ENCODE results near the gene DPH6. TPM values are rescaled to one million over a fixed set of nuclear protein-coding genes. Genes with fewer than 3 reads are reported as not detected.

DPH6 gene
- total and polyA plus RNA-seq, 2 experiments from 2014 or later: 7.8 to 9.8 TPM

- Histone ChIP-seq H3K9me3 (ENCODE audit: low read depth) (no peaks in the 10 kb centered on the region), H3K4me3 (no peak overlapping the region), H3K27ac (no peak overlapping the region), H3K27me3 (no peaks in the 10 kb centered on the region), H3K36me3 (no peaks in the 10 kb centered on the region), H3K4me1 (ENCODE audit: low read depth) (no peaks in the 10 kb centered on the region)
- TF ChIP-seq CTCF (IDR thresholded peaks at IDR 0.05; ENCODE audit: low read depth, low read length): no peak
- peak in 1 of 2 donors; percentile 30 for DNase-seq (ENCODE audit: low read depth in 1 of 2, low spot score in 1 of 2)
These were observed 50.9 kb downstream of the DPH6 start for GRCh38 chr15:35495080-35495479.

- no peaks in the 10 kb centered on the region for H3K9me3 ChIP-seq (ENCODE audit: low read depth)
- H3K4me1 ChIP-seq (ENCODE audit: low read depth): no peaks in the 10 kb centered on the region
- no peak overlapping the region for H3K4me3 ChIP-seq
- H3K27ac ChIP-seq: no peak overlapping the region
- H3K27me3 ChIP-seq: no peaks in the 10 kb centered on the region
- DNase-seq (ENCODE audit: low read depth in 1 of 2, low spot score in 1 of 2): no peak
- TF ChIP-seq CTCF (IDR thresholded peaks at IDR 0.05; ENCODE audit: low read depth, low read length): no peak
- H3K36me3 ChIP-seq: no peaks in the 10 kb centered on the region
These were observed 54.0 kb downstream of the DPH6 start for GRCh38 chr15:35491999-35492398.

GRCh38 chr15:35491173-35491572 lies 54.8 kb downstream of the DPH6 start:
- Histone ChIP-seq H3K27ac (no peak overlapping the region), H3K4me1 (ENCODE audit: low read depth) (no peaks in the 10 kb centered on the region)
- no peak for DNase-seq (ENCODE audit: low read depth in 1 of 2, low spot score in 1 of 2)

GRCh38 chr15:35490511-35490910 lies 55.5 kb downstream of the DPH6 start:
- DNase-seq (ENCODE audit: low read depth in 1 of 2, low spot score in 1 of 2): no peak
- Histone ChIP-seq H3K27me3 (no peaks in the 10 kb centered on the region), H3K27ac (no peak overlapping the region), H3K4me1 (ENCODE audit: low read depth) (no peaks in the 10 kb centered on the region), H3K4me3 (no peak overlapping the region), H3K9me3 (ENCODE audit: low read depth) (no peaks in the 10 kb centered on the region), H3K36me3 (no peaks in the 10 kb centered on the region)
- TF ChIP-seq CTCF (IDR thresholded peaks at IDR 0.05; ENCODE audit: low read depth, low read length): no peak

More at GRCh38 chr15:35491173-35491572, 54.8 kb downstream of the DPH6 start:
- no peak overlapping the region for H3K4me3 ChIP-seq
- no peaks in the 10 kb centered on the region for H3K36me3 ChIP-seq
- H3K9me3 ChIP-seq (ENCODE audit: low read depth): no peaks in the 10 kb centered on the region
- no peaks in the 10 kb centered on the region for H3K27me3 ChIP-seq
- no peak for TF ChIP-seq CTCF (IDR thresholded peaks at IDR 0.05; ENCODE audit: low read depth, low read length)

DNA sequence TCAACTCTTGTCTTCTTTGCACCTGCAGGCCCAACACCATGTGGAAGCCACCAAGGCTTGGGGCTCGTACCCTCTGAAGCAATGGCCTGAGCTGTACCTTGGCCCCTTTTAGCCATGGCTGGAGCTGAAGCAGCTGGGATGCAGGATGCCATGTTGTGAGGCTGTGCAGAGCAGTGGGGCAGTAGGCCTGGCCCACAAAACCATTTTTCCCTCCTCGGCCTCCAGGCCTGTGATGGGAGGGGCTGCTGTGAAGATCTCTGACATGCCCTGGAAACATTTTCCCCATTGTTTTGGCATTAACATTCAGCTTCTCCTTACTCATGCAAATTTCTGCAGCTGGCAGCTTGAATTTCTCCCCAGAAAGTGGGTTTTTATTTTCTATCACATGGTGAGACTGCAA lies 58.5 kb downstream of the DPH6 start:
- Histone ChIP-seq H3K27me3 (no peaks in the 10 kb centered on the region), H3K4me3 (no peak overlapping the region), H3K4me1 (ENCODE audit: low read depth) (no peaks in the 10 kb centered on the region), H3K27ac (no peak overlapping the region), H3K36me3 (no peaks in the 10 kb centered on the region), H3K9me3 (ENCODE audit: low read depth) (no peaks in the 10 kb centered on the region)
- TF ChIP-seq CTCF (IDR thresholded peaks at IDR 0.05; ENCODE audit: low read depth, low read length): no peak
- DNase-seq (ENCODE audit: low read depth in 1 of 2, low spot score in 1 of 2): no peak

GRCh38 chr15:35486296-35486695 lies 59.7 kb downstream of the DPH6 start:
- no peaks in the 10 kb centered on the region for H3K9me3 ChIP-seq (ENCODE audit: low read depth)
- H3K27ac ChIP-seq: no peak overlapping the region
- H3K4me3 ChIP-seq: no peak overlapping the region
- H3K36me3 ChIP-seq: no peaks in the 10 kb centered on the region
- H3K27me3 ChIP-seq: no peaks in the 10 kb centered on the region
- peaks cover 10% of the 10 kb centered on the region for H3K4me1 ChIP-seq (ENCODE audit: low read depth)
- no peak for DNase-seq (ENCODE audit: low read depth in 1 of 2, low spot score in 1 of 2)
- no peak for TF ChIP-seq CTCF (IDR thresholded peaks at IDR 0.05; ENCODE audit: low read depth, low read length)
